ENCODE measurements around the gene BIN1.

Gene BIN1

DNA sequence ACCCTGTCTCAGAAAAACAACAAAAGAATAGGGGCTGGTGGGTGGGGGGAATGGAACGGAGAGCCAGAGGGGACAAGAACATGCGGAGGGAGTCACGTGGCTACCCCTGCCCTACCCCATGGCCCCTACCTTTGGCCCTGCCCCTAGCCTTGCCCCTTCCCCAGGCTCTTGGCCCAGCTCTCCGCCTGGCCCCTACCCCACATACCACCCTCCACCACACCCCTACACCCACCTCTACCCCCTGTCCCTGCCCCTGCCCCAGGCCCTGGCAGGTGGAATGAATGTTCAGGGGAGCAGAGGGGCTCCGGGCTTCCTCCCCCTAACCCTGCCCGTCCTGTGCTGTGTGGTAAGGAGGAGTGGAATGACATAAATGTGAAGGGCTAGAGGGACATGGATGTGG lies 15.1 kb downstream of the BIN1 start:
- no peak for DNase-seq (ENCODE audit: low read depth)

- DNase-seq (ENCODE audit: low read depth) = no peak
Measured at GRCh38 chr2:127091148-127091547, 15.8 kb downstream of the BIN1 start.

DNA sequence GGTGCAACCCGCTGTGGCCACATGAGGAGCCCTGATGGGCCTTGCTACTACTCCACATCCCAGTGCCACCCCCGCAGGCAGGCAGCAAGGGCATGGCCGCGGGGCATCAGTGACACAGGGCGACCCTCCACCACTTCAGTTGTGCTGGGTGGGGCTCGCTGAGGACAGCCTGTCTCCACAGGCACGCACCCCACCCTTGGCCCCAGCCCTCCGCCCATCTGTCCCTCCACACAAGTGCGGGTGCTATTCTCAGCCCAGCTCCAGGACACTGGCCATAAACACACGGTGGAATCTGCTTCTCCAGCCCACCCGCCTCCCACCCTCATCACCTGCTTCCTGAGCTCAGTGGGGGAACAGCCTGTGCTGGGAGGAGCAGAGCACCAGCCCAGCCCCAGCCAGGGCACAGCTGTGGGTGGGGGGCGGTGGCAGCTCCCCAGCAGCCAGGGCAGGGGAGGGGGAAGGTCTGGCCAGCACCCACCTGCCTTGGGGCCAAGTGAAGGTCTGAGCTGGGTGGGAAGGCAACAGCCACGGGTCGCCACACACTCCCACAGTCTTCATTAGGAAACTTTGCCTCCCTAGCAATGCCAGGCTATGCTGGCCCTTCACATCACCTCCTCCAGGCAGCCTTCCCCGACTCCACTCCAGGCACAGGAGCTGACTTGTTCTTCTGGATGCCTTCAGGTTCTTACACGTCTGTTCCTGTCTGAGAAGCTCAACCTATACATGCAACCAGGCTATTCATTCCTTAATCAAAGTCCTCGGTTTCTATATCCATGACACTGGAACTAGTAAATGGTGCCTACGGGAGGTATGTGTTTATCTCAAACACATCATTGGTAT lies 16.5 kb downstream of the BIN1 start:
- no peak for DNase-seq (ENCODE audit: low read depth)

DNA sequence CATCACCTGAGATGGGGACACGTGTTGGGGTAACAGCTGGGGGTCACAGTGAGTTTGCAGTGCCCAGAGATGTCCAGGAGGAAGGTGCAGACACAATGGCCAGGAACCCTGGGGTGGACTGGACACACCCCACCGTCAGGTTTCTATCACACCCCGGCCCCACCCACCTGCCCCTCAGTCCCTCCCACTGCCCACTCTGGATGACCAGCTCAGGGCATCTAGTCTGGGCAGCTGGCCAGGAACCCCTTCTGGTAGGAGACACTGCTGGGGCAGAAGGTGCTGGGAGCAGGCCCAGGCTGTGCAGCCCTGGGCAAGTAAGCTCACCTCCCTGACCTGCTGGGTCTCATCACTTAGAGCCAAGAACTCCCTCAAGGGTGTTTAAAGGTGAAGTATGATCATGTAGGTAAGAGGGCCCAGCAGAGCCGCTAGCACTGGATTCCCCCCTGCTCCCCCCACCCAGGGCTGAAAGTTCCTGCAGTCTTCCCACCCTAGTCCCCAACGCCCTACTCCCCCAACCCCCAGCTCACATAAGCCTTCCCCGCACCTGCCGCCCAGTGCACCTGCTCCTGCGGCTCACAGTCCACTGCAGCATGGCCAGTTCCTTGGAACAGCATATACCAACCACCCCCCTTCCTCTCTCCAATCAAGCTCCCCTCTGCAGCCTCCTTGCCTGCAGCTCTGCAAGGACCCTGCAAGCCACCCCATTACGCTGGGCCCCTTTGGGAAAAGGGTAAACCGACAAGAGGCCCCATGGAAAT lies 17.3 kb downstream of the BIN1 start:
- DNase-seq (ENCODE audit: low read depth) = no peak

- no peak for DNase-seq (ENCODE audit: low read depth)
Measured at GRCh38 chr2:127088706-127089105, 18.2 kb downstream of the BIN1 start.

DNA sequence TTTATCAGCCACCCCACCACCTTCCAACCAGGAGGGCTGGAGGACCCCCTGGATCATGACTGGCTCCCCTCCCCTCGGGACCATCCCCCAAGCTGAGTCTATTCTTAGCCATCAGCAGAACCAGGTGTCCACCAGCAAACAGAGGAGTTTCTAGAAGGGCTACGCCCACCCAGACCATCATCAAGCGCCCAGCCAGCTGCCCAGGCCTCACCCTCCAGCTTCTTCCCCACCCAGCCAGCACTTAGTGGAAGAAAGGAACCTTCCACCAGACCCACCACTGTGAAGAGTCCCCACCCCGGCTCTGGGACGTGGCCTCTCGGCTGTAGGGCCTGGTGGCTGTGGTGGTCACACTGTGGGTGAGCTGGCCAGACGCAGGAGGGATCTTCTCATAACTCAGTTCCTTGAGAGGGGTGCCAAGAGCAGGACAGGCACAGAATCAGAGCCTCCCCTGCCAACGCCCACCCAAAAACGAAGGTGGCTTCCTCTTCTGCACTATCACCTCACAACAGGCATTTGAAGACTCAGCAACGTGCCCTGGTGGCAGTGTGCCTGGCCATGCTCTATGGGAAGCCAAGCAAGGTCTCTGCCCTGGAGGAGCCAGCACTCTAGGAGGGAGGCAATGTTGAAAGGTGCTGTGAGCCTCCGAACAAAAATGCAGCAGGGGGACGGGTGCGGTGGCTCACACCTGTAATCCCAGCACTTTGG lies 19.0 kb downstream of the BIN1 start:
- DNase-seq (ENCODE audit: low read depth) = no peak

DNA sequence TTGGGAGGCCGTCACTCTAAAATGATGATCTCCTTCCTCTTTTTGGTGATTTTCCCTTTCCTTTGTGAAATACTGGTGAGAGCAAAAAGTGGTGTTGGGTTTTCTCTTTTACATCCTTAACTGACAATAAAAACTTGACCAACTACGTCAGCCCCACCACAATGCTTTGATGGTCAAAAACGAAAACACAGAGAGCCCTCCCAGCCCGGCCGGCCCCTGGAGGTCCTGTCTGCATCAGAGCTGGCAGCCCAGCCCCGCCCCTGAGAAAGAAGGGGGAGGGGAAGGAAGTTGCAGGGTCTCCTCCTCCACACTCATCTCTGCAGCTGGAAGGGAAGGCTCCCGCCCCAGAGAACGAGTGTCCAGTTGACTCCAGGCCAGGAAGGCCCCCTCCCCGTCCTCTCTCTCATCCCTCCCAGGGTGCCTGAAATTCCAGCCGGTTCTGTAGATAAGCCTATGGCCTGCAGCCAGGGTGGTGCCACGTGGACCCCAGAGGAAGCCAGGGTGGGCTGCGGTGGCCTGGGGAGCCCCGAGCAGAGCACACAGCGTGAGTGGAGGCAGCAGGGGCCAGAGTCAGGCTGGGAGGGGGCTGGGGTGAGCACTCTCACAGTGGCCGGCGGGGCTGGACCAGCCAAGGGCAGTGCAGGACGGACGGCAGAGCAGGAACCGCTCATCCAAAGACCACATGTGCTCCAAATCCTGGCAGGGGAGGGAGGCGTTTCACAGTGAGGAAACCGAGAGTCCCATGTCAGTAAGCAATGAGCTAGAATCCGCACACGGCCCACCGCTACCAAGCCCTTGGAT lies 19.8 kb downstream of the BIN1 start:
- DNase-seq (ENCODE audit: low read depth) = no peak

- no peak for DNase-seq (ENCODE audit: low read depth)
Measured at GRCh38 chr2:127085317-127085681, 21.7 kb downstream of the BIN1 start.

GRCh38 chr2:127084611-127085316 lies 22.2 kb downstream of the BIN1 start:
- no peak for DNase-seq (ENCODE audit: low read depth)

DNA sequence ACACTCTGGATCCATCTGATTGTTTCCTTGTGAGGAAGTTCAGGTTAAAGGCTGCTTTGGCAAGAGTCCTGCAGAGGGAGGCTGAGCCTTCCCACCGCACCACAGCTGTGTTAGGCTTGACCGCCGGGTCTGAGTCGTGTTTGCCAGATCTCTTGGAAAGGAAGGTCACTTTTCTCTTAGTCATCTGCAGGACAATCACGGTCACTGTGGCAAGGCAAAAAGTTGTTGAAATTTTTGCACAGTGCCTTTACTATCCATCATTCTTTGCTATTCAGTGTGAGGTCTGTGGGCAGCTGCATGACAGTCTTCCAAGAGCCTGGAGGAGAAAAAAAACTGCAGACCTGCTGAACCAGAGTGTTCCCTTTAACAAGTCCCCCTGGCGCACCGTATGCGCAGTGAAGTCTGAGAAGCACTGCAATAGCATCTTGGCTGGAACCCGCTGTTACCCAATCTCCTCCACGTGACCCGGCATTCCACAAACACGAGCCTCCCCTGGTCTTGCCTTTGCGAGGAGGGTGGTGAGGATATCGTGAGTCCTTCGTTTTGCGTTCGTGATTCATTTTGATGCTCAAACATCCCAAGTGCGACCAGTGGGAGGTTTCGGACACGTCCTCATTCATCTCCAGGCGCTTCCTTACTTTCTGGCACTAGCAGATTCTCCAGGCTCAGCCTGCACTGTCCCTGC lies 23.0 kb downstream of the BIN1 start:
- peak; percentile 81 for DNase-seq (ENCODE audit: low read depth)

GRCh38 chr2:127082974-127083373 lies 24.0 kb downstream of the BIN1 start:
- DNase-seq (ENCODE audit: low read depth) = no peak

GRCh38 chr2:127081826-127082633 lies 24.9 kb downstream of the BIN1 start:
- DNase-seq (ENCODE audit: low read depth) = no peak

DNA sequence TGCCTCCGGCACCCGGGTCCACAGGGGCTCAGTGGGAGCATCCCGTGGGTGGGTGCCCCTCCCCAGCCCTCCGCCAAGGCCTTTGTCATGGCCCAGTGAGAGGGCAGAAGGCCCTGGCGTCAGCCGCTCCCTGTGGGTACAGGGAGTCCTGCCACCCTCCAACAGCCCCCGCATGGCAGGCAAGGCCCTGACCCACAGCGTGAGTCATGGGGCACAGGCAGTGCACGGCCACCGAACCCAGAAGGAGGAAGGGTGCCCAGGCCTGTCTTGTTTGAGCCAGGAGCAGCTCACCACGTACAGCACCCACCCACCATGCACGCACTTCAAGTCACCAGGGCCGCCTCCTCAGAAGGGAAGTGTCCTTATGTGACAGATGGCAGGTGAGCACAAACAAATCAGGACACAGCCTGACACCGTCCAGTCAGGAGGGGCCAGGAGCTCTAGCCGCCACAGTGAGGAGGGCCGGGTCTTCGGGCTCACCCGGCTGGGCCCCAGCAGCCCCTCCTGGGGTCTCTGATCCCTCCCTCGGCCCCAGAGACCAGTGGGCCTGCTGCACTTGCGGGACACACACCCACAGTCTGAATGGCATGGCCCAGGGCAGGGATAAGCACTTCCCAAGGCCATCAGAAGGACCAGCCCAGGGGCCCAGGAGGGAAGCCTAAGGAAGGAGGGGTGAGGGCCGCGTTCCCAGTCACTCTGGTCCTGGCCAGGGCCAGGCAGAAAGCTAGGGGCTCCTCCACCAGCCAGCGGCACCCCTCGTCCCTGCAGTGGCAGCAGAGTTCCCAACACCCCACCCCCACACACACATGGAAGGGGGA lies 25.8 kb downstream of the BIN1 start:
- no peak for DNase-seq (ENCODE audit: low read depth)

GRCh38 chr2:127080226-127080937 lies 26.6 kb downstream of the BIN1 start:
- DNase-seq (ENCODE audit: low read depth) = no peak

GRCh38 chr2:127079358-127079920 lies 27.5 kb downstream of the BIN1 start:
- no peak for DNase-seq (ENCODE audit: low read depth)

DNA sequence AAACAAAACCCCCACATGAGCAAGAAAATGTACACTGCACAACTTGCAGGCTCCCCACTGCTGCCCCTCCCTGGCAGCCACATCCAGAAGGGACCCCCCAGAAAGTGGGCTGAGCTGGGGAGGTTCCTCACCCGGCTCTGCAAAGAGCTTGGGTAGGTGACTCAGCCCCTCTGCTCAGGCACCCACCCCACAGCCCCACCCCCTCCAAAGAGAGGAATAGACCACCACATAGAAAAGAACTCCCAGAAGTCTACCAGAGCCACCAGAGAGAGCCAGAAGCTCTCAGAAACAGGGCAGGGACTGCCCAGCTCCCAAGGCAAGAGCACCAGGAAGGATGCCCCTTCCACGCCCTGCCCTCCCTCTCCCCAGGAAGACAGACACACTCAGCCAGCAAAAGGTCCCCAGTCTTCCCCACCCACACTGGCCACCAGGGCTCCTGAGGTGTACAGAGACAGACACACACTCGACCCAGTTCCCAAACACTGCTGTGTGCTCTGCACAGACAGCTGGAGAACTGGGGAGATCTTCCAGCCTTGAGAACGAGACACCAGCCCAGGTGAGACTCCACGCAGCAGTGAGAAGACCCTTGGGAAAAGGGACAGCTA lies 28.2 kb downstream of the BIN1 start:
- no peak for DNase-seq (ENCODE audit: low read depth)

DNA sequence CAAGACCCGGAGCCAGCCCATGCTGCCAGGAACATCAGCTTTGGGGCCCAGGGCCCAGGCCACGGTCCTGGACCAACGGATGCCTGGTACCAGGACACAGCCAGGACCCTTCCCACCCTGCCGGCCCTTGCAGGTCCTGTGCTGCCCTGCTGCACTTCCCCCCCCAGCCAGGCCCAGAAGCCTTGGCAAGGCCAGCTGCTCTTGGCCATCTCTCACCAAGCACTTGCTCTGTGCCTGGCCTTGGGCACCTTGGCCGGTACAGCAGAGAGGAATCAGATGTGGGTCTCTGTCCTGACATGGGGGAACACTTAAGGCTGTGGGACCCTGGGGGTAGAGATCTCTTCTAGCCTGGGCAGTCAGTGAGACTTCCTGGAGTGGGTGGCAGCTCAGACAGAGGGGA lies 28.9 kb downstream of the BIN1 start:
- no peak for DNase-seq (ENCODE audit: low read depth)

GRCh38 chr2:127076924-127077323 lies 30.0 kb downstream of the BIN1 start:
- no peak for DNase-seq (ENCODE audit: low read depth)
